Measurements from ENCODE around the gene TBC1D2B. TPM values are rescaled to one million over a fixed set of nuclear protein-coding genes. Genes with fewer than 3 reads are reported as not detected.

Gene TBC1D2B
- total RNA-seq, 4 donors from 2014 or later, result 31.3 to 58.8 (median 32.7) TPM

DNA sequence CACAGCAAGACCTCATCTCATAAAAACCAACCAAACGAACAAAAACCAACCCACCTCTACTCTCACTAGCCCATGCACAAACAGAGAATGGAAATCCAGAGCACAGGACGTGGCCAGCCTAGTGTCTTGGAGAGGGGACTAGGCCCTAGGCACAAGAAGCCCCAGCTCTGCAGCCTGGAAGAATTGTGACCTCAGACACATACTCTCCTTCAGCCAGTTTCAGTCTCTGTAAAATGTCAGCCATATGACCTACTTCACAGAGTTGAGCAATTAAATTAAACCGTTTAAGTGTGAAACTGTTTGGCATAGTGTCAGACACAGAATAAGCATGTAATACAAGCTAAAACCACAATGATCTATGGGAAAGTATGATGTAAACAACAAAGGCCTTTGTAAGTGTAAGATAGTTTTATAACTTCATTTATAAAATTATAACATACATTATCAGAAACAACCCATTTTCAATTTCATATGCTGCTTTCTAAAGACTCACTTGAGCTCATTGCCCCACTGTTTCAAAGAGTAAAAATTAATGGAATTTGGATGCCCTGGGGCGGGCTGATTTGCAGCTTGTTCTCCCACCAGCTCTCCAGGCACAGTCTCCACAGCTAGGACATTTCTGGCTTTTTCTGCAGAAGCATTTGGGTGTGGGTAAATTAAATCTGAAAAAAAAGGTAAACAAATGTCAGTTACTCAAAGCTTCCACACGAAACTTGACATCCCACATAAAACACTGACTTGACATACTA lies 32.9 kb downstream of the TBC1D2B start:
- Histone ChIP-seq H3K4me3 (no peak overlapping the region), H3K4me1 (peaks cover 30 to 56% (median 37%) of the 10 kb centered on the region in 4 donors), H3K27ac (replicated peaks in 1 of 4) (peak overlapping the region in 2 of 4 donors; percentile 11 to 22), H3K27me3 (no peaks in the 10 kb centered on the region), H3K36me3 (peaks cover 0 to 34% (median 23%) of the 10 kb centered on the region in 4 donors), H3K9me3 (no peaks in the 10 kb centered on the region)
- DNase-seq (ENCODE audit: extremely low spot score), result no peak
- TF ChIP-seq EP300 (IDR thresholded peaks at IDR 0.05), result no peak
- TF ChIP-seq POLR2A (IDR thresholded peaks at IDR 0.05; ENCODE audit: low read depth), result no peak
- no peak for TF ChIP-seq CTCF (IDR thresholded peaks at IDR 0.05)
- no peak for TF ChIP-seq POLR2AphosphoS5 (IDR thresholded peaks at IDR 0.05)
- 59% methylated on average over 5 of the region's 5 CpGs for WGBS
- intact Hi-C loops (cut with DNase I), result no loop called here

GRCh38 chr15:78041946-78042345 lies 35.6 kb downstream of the TBC1D2B start:
- H3K27me3 ChIP-seq, result no peaks in the 10 kb centered on the region
- H3K4me1 ChIP-seq, result peaks cover 18 to 54% (median 32%) of the 10 kb centered on the region in 4 donors
- intact Hi-C loops (cut with DNase I), result no loop called here
- no peak for TF ChIP-seq POLR2A (IDR thresholded peaks at IDR 0.05; ENCODE audit: low read depth)
- no peak for TF ChIP-seq POLR2AphosphoS5 (IDR thresholded peaks at IDR 0.05)
- no peak for TF ChIP-seq EP300 (IDR thresholded peaks at IDR 0.05)
- TF ChIP-seq CTCF (IDR thresholded peaks at IDR 0.05), result no peak
- H3K27ac ChIP-seq (replicated peaks in 1 of 4), result no peak overlapping the region
- no peak overlapping the region for H3K4me3 ChIP-seq
- WGBS, result 77% methylated on average over 3 of the region's 3 CpGs
- peaks cover 0 to 46% (median 27%) of the 10 kb centered on the region in 4 donors for H3K36me3 ChIP-seq
- DNase-seq (ENCODE audit: extremely low spot score), result no peak
- H3K9me3 ChIP-seq, result no peaks in the 10 kb centered on the region

- Histone ChIP-seq H3K4me1 (peaks cover 17 to 58% (median 37%) of the 10 kb centered on the region in 4 donors), H3K4me3 (no peak overlapping the region), H3K27me3 (no peaks in the 10 kb centered on the region), H3K27ac (replicated peaks in 1 of 4) (no peak overlapping the region), H3K9me3 (no peaks in the 10 kb centered on the region), H3K36me3 (peaks cover 0 to 46% (median 27%) of the 10 kb centered on the region in 4 donors)
- no peak for DNase-seq (ENCODE audit: extremely low spot score)
- intact Hi-C loops (cut with DNase I), result no loop called here
- 79% methylated on average over 1 of the region's 1 CpG for WGBS
- TF ChIP-seq EP300 (IDR thresholded peaks at IDR 0.05) (no peak), CTCF (IDR thresholded peaks at IDR 0.05) (no peak), POLR2A (IDR thresholded peaks at IDR 0.05; ENCODE audit: low read depth) (no peak), POLR2AphosphoS5 (IDR thresholded peaks at IDR 0.05) (no peak)
Measured at GRCh38 chr15:78040653-78041244, 36.8 kb downstream of the TBC1D2B start.

GRCh38 chr15:78038585-78039247 lies 38.8 kb downstream of the TBC1D2B start:
- intact Hi-C loops (cut with DNase I), result no loop called here
- Histone ChIP-seq H3K4me1 (peaks cover 37 to 64% (median 49%) of the 10 kb centered on the region in 4 donors), H3K27ac (replicated peaks in 1 of 4) (peak overlapping the region in 1 of 4 donors; percentile 26), H3K4me3 (no peak overlapping the region), H3K36me3 (peaks cover 0 to 34% (median 18%) of the 10 kb centered on the region in 4 donors), H3K27me3 (no peaks in the 10 kb centered on the region), H3K9me3 (no peaks in the 10 kb centered on the region)
- DNase-seq (ENCODE audit: extremely low spot score), result no peak
- WGBS, result 90% methylated on average over 5 of the region's 8 CpGs
- TF ChIP-seq EP300 (IDR thresholded peaks at IDR 0.05) (no peak), CTCF (IDR thresholded peaks at IDR 0.05) (no peak), POLR2AphosphoS5 (IDR thresholded peaks at IDR 0.05) (no peak)

Measured in esophagus muscularis mucosa (tissue), 4 donors.